Nephron progenitor cell (in vitro differentiated cells): Measurements from ENCODE around the gene USP22.

Experiments
- DNase-seq: peaks from one replicate; pipeline ENCODE4 v3.0.0; 2021
- H3K27ac Mint-ChIP-seq: 2 replicates; pipeline ENCODE4 v1.8.0; 2021; ENCODE audit warnings: mild to moderate bottlenecking, moderate library complexity, mixed read lengths
- H3K27me3 Mint-ChIP-seq: 2 replicates; pipeline ENCODE4 v1.8.0; 2021; ENCODE audit warnings: mild to moderate bottlenecking, low read depth, mixed read lengths; ENCODE audit not compliant: poor library complexity
- H3K36me3 Mint-ChIP-seq: 2 replicates; pipeline ENCODE4 v1.8.0; 2021; ENCODE audit warnings: low read depth, mixed read lengths
- H3K4me1 Mint-ChIP-seq: 2 replicates; pipeline ENCODE4 v1.8.0; 2021; ENCODE audit warnings: mixed read lengths
- H3K4me3 Mint-ChIP-seq: 2 replicates; pipeline ENCODE4 v1.8.0; 2021; ENCODE audit warnings: mild to moderate bottlenecking, moderate library complexity, mixed read lengths
- H3K9me3 Mint-ChIP-seq: 2 replicates; pipeline ENCODE4 v1.8.0; 2021; ENCODE audit warnings: mild to moderate bottlenecking, moderate library complexity, mixed read lengths
- CTCF ChIP-seq: fragments of 200-600 bp; sonication (generic); IDR thresholded peaks from 2 replicates; pipeline ENCODE4 v1.5.0; 2021; ENCODE audit warnings: antibody characterized with exemption

USP22 gene

GRCh38 chr17:21001111-21001812 lies 41.5 kb downstream of the USP22 start:
- peak overlapping the region; percentile 98 for H3K27ac Mint-ChIP-seq
- no peak for DNase-seq
- no peaks in the 10 kb centered on the region for H3K27me3 Mint-ChIP-seq
- no peaks in the 10 kb centered on the region for H3K9me3 Mint-ChIP-seq
- peaks cover 28% of the 10 kb centered on the region for H3K4me1 Mint-ChIP-seq
- H3K4me3 Mint-ChIP-seq = no peak overlapping the region
- peaks cover 45% of the 10 kb centered on the region for H3K36me3 Mint-ChIP-seq
- no peak for TF ChIP-seq CTCF

GRCh38 chr17:20999841-21000532 lies 42.8 kb downstream of the USP22 start:
- DNase-seq = no peak

GRCh38 chr17:20999044-20999573 lies 43.7 kb downstream of the USP22 start:
- Mint-ChIP-seq H3K4me1 (peaks cover 21% of the 10 kb centered on the region), H3K36me3 (peaks cover 28% of the 10 kb centered on the region), H3K27me3 (no peaks in the 10 kb centered on the region), H3K4me3 (no peak overlapping the region), H3K9me3 (no peaks in the 10 kb centered on the region), H3K27ac (peak overlapping the region; percentile 97)
- no peak for TF ChIP-seq CTCF
- DNase-seq = no peak

More at GRCh38 chr17:20999841-21000532, 42.8 kb downstream of the USP22 start:
- H3K27me3 Mint-ChIP-seq = no peaks in the 10 kb centered on the region
- no peak for TF ChIP-seq CTCF
- H3K4me1 Mint-ChIP-seq = peaks cover 22% of the 10 kb centered on the region
- peaks cover 32% of the 10 kb centered on the region for H3K36me3 Mint-ChIP-seq
- H3K4me3 Mint-ChIP-seq = no peak overlapping the region
- peak overlapping the region; percentile 16 for H3K27ac Mint-ChIP-seq
- no peaks in the 10 kb centered on the region for H3K9me3 Mint-ChIP-seq

GRCh38 chr17:20998571-20999043 lies 44.2 kb downstream of the USP22 start:
- H3K4me3 Mint-ChIP-seq = no peak overlapping the region
- H3K9me3 Mint-ChIP-seq = no peaks in the 10 kb centered on the region
- TF ChIP-seq CTCF = no peak
- H3K4me1 Mint-ChIP-seq = peaks cover 21% of the 10 kb centered on the region
- H3K36me3 Mint-ChIP-seq = peaks cover 33% of the 10 kb centered on the region
- DNase-seq = no peak
- no peaks in the 10 kb centered on the region for H3K27me3 Mint-ChIP-seq
- H3K27ac Mint-ChIP-seq = peak overlapping the region; percentile 97

GRCh38 chr17:20997711-20998570 lies 44.9 kb downstream of the USP22 start:
- TF ChIP-seq CTCF = no peak
- Mint-ChIP-seq H3K27me3 (no peaks in the 10 kb centered on the region), H3K9me3 (no peaks in the 10 kb centered on the region), H3K36me3 (peaks cover 36% of the 10 kb centered on the region), H3K27ac (peak overlapping the region; percentile 97), H3K4me3 (no peak overlapping the region), H3K4me1 (peaks cover 28% of the 10 kb centered on the region)
- DNase-seq = no peak
